NCI-H2081 treated with DMSO at 0.1 percent for 48 hours (cell line): ENCODE measurements around the gene ERICH6.
A peak's percentile ranks its signal among the peaks of the same experiment; 100 is the strongest.

Experiments used
- DNase-seq: peaks from one replicate; lab custom pipeline; 2025; lab: John Stamatoyannopoulos, UW

The ERICH6 gene

GRCh38 chr3:150736903-150737832 lies 33.4 kb upstream of the ERICH6 start:
- no peak for DNase-seq

GRCh38 chr3:150736316-150736719 lies 32.6 kb upstream of the ERICH6 start:
- DNase-seq: no peak

DNA sequence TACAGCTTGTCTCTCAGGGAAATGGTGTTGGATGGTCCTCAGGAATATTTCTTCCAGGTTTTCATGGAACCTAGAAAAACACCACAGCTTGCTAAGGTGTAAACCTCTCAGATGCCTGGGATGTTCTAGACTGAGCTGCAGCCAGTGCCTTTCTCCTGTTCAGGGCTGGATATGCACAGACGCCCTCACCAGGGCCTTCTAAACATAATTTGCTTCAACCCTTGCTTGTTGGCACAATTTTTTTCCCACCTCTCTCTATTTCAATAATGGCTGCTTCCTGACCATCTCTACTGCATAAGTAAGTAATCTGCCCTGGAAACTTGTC lies 31.0 kb upstream of the ERICH6 start:
- DNase-seq: no peak

GRCh38 chr3:150733936-150734794 lies 30.4 kb upstream of the ERICH6 start:
- DNase-seq: no peak

DNA sequence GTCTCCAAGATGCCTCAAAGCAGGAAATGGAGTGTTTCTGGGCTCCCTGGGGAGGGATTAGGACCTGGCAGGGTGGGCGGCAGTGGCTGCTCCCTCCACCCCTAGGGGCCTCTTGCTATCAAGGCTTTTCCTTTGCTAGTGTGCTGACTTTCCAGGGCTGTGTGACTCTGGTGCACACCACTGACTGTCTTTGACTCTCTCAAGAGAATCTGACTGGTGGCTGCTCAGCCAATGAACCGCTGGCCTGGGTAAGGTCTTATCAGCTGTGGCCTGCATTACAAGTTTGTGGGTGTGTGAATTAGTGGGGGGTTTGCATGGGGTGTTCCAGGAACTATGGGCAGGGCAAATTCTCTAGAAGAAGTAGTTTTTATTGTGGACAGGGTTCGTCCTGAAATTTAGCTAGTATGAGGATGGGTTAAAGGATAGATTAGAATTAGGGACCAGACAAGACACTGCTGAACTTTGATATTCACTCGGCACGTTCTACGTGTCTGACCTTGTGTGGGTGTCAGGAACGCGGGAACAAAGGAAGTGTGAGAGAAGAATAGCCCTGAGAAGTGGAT lies 29.7 kb upstream of the ERICH6 start:
- no peak for DNase-seq

- DNase-seq: no peak
These were observed 26.1 kb upstream of the ERICH6 start for GRCh38 chr3:150729682-150730360.

GRCh38 chr3:150727653-150728502 lies 24.2 kb upstream of the ERICH6 start:
- no peak for DNase-seq

DNA sequence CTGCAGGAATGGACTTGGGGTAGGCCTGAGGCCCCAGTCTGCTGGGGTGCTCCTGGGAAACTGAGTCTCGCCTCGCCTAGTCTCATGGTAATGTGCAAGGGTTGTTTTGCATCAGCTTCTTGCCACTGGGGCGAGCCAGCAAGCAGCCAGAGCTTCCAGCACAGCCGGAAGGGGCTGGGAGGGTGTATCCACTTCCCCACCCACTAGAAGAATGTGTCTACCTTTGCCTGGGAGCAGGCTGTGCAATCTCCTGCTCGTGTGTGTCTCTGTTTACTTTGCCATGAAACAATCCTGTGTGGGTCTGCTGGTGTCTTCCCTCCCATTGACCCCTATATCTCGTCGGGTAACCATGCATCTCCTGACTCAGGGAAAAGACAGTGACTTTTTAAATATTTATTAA lies 21.8 kb upstream of the ERICH6 start:
- DNase-seq: no peak

DNA sequence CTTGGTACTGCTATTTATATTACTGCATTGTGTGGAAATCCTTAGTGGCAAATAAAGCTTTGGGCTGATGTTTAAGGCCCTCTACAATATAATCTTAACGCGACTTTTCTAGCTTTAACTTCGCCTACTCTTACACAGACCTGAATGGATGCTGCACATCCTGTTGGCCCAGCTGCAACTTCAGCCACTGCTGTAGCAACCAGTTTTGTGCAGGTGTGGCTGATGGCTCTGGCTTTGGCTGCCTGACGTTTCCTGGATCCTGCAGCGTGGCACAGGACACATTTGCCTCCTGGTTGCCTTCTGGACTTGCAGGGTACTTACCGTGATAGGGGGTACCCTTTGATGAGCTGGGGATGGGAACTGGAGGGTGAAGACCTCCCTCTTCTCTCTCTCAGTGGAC lies 20.2 kb upstream of the ERICH6 start:
- DNase-seq: no peak

GRCh38 chr3:150722267-150722666 lies 18.5 kb upstream of the ERICH6 start:
- no peak for DNase-seq

GRCh38 chr3:150721285-150722130 lies 17.8 kb upstream of the ERICH6 start:
- DNase-seq: peak; percentile 45

DNA sequence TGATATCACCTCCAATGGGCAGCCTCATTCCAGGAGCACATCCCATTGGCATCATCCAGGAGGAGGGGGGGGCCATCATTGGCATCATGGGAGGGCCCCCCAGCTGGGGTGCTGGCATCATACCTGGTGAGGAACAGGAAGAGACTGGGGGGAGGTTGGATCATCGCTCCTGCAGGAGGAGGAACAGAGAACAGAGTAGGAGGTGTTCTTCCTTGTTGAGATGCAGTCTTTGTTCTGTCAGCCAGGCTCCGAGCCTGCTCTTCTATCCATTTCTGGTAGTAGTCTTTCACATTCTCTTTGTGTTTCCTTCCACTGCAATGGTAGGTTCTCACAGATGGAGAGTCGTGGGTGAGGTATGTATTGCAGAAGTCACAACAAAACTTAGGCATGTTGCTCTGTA lies 16.7 kb upstream of the ERICH6 start:
- DNase-seq: no peak

- no peak for DNase-seq
These were observed 6.4 kb upstream of the ERICH6 start for GRCh38 chr3:150710097-150710496.

DNA sequence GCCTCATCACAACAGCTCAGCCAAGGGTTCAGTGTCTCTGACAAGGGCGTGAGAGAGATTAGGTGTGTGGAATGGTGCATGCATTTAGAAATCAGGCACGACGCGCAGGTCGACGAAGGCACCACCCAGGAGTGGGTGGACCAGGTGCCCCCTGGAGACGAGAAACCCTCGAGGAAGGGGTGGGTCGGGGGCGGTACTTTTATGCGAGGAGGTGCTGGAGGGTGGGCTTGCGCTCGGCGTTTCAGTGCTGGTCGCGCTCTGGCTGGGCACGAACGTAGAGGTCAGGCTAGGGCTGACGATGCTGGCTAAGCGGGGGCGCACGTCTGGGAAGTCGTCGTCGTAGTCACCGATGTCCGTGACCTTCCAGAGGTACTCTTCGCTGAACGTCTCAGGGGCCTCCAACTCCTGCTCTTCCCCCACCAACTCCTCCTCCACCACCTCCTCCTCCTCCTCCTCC lies 393 bp downstream of the ERICH6 start:
- no peak for DNase-seq

DNA sequence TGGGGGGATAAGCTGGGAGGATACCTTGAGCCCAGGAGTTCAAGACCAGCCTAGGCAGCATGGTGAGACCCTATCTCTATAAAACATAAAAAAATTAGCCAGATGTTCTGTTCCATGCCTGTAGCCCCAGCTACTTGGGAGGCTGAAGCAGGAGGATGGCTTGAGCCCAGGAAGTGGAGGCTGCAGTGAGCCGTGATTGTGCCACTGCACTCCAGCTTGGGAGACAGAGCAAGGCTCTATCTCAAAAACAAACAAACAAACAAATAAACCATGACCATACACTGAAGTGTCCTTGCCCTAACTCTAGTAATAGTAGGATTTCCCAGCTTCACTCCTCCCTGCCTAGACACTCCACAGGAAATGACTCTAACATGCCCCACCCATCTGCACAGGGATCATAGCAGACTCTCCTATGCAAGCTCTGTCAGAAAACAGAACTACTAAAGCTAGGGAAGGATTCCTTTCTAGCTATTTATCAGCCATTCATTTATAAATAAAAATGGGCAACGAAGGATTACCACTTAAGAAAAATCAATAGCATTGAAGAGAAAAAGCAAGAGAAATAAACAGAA lies 4.6 kb downstream of the ERICH6 start:
- DNase-seq: no peak

GRCh38 chr3:150697646-150698045 lies 6.1 kb downstream of the ERICH6 start:
- DNase-seq: no peak

DNA sequence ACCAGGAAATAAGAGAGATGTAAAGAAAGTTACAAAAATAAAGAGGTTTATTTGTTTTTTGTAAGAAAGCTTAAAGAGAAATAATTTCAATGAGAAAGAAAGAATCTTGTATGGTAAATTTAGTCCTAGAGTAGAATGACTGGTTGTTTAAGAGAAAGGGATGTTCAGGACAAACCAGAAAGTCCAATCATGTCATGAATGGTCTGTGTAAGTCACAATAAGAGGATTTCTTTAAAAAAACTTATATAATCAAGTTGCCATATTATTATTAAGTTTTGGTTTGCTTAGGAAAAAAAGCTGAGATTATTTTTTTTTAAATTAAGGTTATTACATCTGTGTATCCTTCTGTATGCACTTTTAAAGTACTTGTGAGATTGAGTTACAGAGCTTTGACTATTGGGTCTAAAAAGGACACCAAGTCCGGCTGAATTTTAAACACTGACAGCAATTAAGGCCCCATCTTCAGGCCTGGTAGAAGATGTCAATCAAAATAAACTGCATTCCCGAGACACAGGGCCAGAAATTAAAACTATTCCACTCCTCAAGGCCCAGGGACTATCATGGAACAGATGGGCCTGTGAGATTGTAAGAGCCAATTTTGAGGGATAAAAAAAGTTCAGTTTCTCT lies 12.2 kb downstream of the ERICH6 start:
- DNase-seq: no peak

DNA sequence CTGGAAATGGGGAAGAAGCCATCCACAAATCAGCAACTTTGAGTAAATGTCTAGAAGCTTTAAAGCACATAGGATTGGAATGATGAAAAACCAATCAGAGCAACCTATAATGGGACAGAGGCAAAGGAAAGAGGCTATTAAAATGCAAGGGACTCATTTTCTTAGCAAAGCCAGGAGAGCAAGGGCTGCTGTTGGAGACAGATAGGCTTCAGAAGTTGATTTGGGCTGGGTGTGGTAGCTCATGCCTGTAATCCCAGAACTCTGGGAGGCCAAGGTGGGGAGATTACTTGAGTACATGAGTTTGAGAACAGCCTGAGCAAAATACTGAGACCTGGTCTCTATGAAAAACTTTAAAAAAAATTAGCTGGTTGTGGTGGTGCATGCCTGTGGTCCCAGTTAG lies 16.1 kb downstream of the ERICH6 start:
- DNase-seq: no peak

DNA sequence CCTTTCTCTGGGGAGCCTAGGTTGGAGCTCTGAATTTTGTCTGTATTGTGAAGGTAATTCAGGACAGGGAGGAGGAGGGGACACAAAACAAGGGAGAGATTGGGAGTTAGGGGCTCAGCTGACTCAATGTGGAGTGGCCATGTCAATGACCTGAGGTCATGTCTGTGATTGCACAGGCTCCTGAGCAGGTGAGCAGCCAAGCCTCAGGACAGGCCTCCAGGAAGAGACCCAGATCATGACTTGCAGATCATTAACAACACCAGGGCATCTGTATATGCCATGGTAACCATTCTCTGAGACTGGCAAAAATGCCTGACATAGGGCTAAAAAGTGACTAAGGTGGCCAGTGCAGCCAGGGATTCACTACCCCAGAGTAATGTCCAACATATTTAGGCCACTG lies 20.9 kb downstream of the ERICH6 start:
- DNase-seq: no peak
